HepG2 (cell line): Measurements from ENCODE around the gene DCPS. TPM values are rescaled to one million over a fixed set of nuclear protein-coding genes. Genes with fewer than 3 reads are reported as not detected.

Experiments
- ADNP ChIP-seq: sonication (generic); formaldehyde crosslinking; IDR thresholded peaks from 2 replicates; pipeline ENCODE4 v1.4.0; 2020; ENCODE audit warnings: missing genetic modification reagents
- BRD4 ChIP-seq: sonication (generic); formaldehyde crosslinking; IDR thresholded peaks from 2 replicates; pipeline ENCODE4 v1.4.0; 2020; ENCODE audit warnings: missing genetic modification reagents
- GLI4 ChIP-seq: sonication (generic); formaldehyde crosslinking; IDR thresholded peaks from 2 replicates; pipeline ENCODE4 v1.5.1; 2020; ENCODE audit warnings: missing genetic modification reagents, mild to moderate bottlenecking, moderate library complexity, borderline replicate concordance
- HMGA1 ChIP-seq: sonication (generic); formaldehyde crosslinking; conservative IDR thresholded peaks from 2 replicates; pipeline ENCODE4 v1.4.0; 2020; ENCODE audit warnings: missing genetic modification reagents
- KDM6A ChIP-seq: IDR thresholded peaks from 2 replicates; pipeline ENCODE4 v1.6.1; 2016; ENCODE audit warnings: low read depth
- MAZ ChIP-seq, 2 experiments: sonication (generic) in 1 of 2; formaldehyde crosslinking in 1 of 2; IDR thresholded peaks; 2 replicates each; pipeline versions ENCODE4 v1.5.0 to v1.6.1; 2012 to 2020; ENCODE audit warnings: low read depth in 2 of 2, mild to moderate bottlenecking in 2 of 2, borderline replicate concordance in 1 of 2, improper control_type of control experiment in 1 of 2, low read length in 1 of 2, missing genetic modification reagents in 1 of 2, moderate library complexity in 1 of 2
- MEIS1 ChIP-seq: sonication (generic); formaldehyde crosslinking; IDR thresholded peaks from 2 replicates; pipeline ENCODE4 v1.9.0; 2021; ENCODE audit warnings: mild to moderate bottlenecking, missing genetic modification reagents, moderate library complexity, borderline replicate concordance
- NFKBIZ ChIP-seq: IDR thresholded peaks from 2 replicates; pipeline ENCODE4 v1.6.1; 2018; ENCODE audit warnings: missing genetic modification reagents, missing compliant biosample characterization
- NFYC ChIP-seq: IDR thresholded peaks from 2 replicates; pipeline ENCODE4 v1.6.1; 2016; ENCODE audit warnings: missing genetic modification reagents, missing compliant biosample characterization
- RCOR2 ChIP-seq: IDR thresholded peaks from 2 replicates; pipeline ENCODE4 v1.6.1; 2016; ENCODE audit warnings: missing biosample characterization, missing genetic modification reagents
- SP5 ChIP-seq: IDR thresholded peaks from 2 replicates; pipeline ENCODE4 v1.6.1; 2016; ENCODE audit warnings: low read depth, borderline replicate concordance
- YEATS4 ChIP-seq: sonication (generic); formaldehyde crosslinking; IDR thresholded peaks from 2 replicates; pipeline ENCODE4 v1.4.0; 2020; ENCODE audit warnings: missing genetic modification reagents, borderline replicate concordance
- ZBTB14 ChIP-seq: sonication (generic); formaldehyde crosslinking; IDR thresholded peaks from 2 replicates; pipeline ENCODE4 v1.4.0; 2020; ENCODE audit warnings: missing genetic modification reagents
- ZBTB20 ChIP-seq: sonication (generic); formaldehyde crosslinking; IDR thresholded peaks from 2 replicates; pipeline ENCODE4 v1.8.1; 2023; ENCODE audit warnings: missing genetic modification reagents, low read depth, mild to moderate bottlenecking, borderline replicate concordance
- ZBTB40 ChIP-seq, 2 experiments: fragments of 450-650 bp in 1 of 2; sonication (generic) in 1 of 2; formaldehyde crosslinking in 1 of 2; IDR thresholded peaks; 2 replicates each; pipeline versions ENCODE4 v1.6.1 to v1.8.0; 2016 to 2022; ENCODE audit warnings: antibody characterized with exemption in 1 of 2, mild to moderate bottlenecking in 1 of 2, missing genetic modification reagents in 1 of 2
- ZNF143 ChIP-seq: sonication (generic); formaldehyde crosslinking; IDR thresholded peaks from 2 replicates; pipeline ENCODE4 v1.4.0; 2020; ENCODE audit warnings: missing genetic modification reagents
- ZNF225 ChIP-seq: sonication (generic); formaldehyde crosslinking; IDR thresholded peaks from 2 replicates; pipeline ENCODE4 v1.4.0; 2020; ENCODE audit warnings: mild to moderate bottlenecking, missing genetic modification reagents
- ZNF354B ChIP-seq: sonication (generic); formaldehyde crosslinking; IDR thresholded peaks from 2 replicates; pipeline ENCODE4 v1.8.0; 2022; ENCODE audit warnings: mild to moderate bottlenecking, missing genetic modification reagents
- ZNF549 ChIP-seq: sonication (generic); formaldehyde crosslinking; IDR thresholded peaks from 2 replicates; pipeline ENCODE4 v1.5.0; 2020; ENCODE audit warnings: missing genetic modification reagents
- polyA plus RNA-seq, 8 experiments: library from polyadenylated mRNA; depleted of rRNA in 3 of 8; stranded (reverse) in 7 of 8; unstranded in 1 of 8; fragments of >200 nt; fragmentation: Illumina TruSeq in 4 of 8; extraction: Trizol in 4 of 8; gene quantifications; 2 replicates each; pipeline versions ENCODE4 v1.2.1 to v1.2.3, GENCODE V29; 2011 to 2016; ENCODE audit warnings: low read depth in 4 of 8, missing spikeins in 1 of 8, mixed read lengths in 1 of 8; ENCODE audit not compliant: insufficient read depth in 1 of 8
- total RNA-seq, 5 experiments: library from RNA; depleted of rRNA; stranded (reverse); fragments of >200 nt; fragmentation: Illumina TruSeq; extraction: Trizol; gene quantifications; 2 replicates each; pipeline ENCODE4 v1.2.3, GENCODE V29; 2016; ENCODE audit warnings: low read depth in 1 of 5

DCPS gene
- total and polyA plus RNA-seq, 2 of the 13 experiments (the other 11 are each of a cell fraction or from before 2014, with no cell fraction given): 21.9 to 22.5 TPM

DNA sequence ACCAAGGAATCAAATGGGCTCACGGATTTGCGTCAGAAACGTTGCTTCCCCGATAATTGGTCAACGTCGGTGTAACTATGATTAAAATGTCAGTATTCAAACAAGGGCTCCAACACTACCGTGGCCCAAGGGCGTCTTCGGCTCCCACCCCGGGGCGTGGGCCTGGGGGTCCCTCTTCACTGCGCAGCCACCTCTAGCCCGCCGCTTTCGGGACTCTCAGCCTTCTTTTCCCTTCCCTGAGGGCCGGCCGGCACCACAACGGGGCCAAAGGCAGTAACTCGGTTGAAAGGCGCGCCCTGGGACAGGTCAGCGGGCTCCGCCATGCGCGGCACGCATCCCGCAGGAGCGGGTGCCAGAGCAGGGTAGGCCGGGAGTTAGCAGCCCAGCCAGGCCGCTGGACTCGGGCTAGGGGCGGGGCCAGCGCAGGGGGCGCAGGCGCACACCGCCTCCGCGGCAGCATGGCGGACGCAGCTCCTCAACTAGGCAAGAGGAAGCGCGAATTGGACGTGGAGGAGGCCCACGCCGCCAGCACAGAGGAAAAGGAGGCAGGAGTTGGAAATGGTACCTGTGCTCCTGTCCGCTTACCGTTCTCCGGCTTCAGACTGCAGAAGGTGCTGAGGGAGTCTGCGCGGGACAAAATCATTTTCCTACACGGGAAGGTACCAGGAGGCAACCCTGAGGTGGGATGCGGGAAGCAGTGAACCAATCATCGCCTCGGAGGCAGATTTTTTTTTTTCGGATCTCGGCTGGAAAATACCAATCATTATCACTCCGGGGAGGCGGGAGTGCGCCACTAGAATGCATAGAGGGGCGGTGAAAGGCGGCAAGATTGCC is at the start of gene DCPS (continued):
- TF ChIP-seq MEIS1: peak; percentile 79
- TF ChIP-seq BRD4: peak; percentile 95
- peak; percentile 26; the same call in 1 of the 2 replicates for TF ChIP-seq RCOR2 (CRISPR knock-in tag)
- peak; percentile 91 for TF ChIP-seq ZBTB20 (CRISPR knock-in tag)
- peak; percentile 74 for TF ChIP-seq NFYC (CRISPR knock-in tag)
- TF ChIP-seq MAZ (IDR thresholded peaks at IDR 0.05; ENCODE audit: borderline replicate concordance, low read depth, low read length): peak; percentile 47; the same call in 1 of the 2 replicates
- TF ChIP-seq MAZ (CRISPR knock-in tag; IDR thresholded peaks at IDR 0.05; ENCODE audit: low read depth): peak; percentile 90
- peak; percentile 47 for TF ChIP-seq ZBTB14 (CRISPR knock-in tag)
- TF ChIP-seq YEATS4 (CRISPR knock-in tag): peak; percentile 91
- TF ChIP-seq ZNF354B (CRISPR knock-in tag): no peak
- TF ChIP-seq ZNF143 (CRISPR knock-in tag): peak; percentile 74
- TF ChIP-seq HMGA1 (CRISPR knock-in tag): no peak
- TF ChIP-seq KDM6A: no peak
- TF ChIP-seq SP5 (CRISPR knock-in tag): peak; percentile 60; the same call in 1 of the 2 replicates
- no peak for TF ChIP-seq ZNF549
- TF ChIP-seq ZBTB40 (IDR thresholded peaks at IDR 0.05): no peak
- peak; percentile 92 for TF ChIP-seq ZBTB40 (CRISPR knock-in tag; IDR thresholded peaks at IDR 0.05)
- TF ChIP-seq NFKBIZ (CRISPR knock-in tag): peak; percentile 77; the same call in 1 of the 2 replicates
- no peak for TF ChIP-seq ADNP (CRISPR knock-in tag)
- peak; percentile 92 for TF ChIP-seq ZNF225 (CRISPR knock-in tag)
- TF ChIP-seq GLI4 (CRISPR knock-in tag): peak; percentile 90; the same call in 1 of the 2 replicates
